Measurements from ENCODE around the gene BANP.
"Not testable (repeated sequence)": the region's sequence is repeated elsewhere in the genome, so short reads cannot be mapped to it uniquely, and the experiment has no call there.

BANP gene

DNA sequence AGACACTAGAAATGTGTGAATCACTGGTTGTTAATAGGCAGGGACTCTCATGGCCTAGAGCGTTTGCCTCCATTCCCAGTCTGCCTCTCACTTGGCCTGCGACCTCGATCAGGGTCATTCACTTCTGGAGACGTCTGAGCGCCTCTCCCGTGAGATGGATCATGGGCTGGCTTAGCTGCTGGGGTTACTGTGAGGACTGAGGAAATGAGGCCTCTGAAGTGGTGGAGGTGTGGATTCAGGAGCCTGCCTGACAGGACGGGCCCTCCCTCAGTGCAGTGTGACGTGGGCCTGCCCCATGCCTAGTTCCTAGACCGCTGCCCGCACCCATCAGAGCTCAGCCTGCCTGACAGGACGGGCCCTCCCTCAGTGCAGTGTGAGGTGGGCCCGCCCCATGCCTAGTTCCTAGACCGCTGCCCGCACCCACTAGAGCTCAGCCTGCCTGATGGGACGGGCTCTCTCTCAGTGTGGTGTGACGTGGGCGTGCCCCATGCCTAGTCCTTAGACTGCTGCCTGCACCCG is 61.9 kb downstream of the BANP start:
- DNase-seq (ENCODE audit: low read depth) = no peak
- TF ChIP-seq, protein P1, sequence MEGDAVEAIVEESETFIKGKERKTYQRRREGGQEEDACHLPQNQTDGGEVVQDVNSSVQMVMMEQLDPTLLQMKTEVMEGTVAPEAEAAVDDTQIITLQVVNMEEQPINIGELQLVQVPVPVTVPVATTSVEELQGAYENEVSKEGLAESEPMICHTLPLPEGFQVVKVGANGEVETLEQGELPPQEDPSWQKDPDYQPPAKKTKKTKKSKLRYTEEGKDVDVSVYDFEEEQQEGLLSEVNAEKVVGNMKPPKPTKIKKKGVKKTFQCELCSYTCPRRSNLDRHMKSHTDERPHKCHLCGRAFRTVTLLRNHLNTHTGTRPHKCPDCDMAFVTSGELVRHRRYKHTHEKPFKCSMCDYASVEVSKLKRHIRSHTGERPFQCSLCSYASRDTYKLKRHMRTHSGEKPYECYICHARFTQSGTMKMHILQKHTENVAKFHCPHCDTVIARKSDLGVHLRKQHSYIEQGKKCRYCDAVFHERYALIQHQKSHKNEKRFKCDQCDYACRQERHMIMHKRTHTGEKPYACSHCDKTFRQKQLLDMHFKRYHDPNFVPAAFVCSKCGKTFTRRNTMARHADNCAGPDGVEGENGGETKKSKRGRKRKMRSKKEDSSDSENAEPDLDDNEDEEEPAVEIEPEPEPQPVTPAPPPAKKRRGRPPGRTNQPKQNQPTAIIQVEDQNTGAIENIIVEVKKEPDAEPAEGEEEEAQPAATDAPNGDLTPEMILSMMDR (conservative IDR thresholded peaks at IDR 0.05; ENCODE audit: low read length) = no peak
- no peak overlapping the region for H3K4me3 ChIP-seq (ENCODE audit: low read length)

DNA sequence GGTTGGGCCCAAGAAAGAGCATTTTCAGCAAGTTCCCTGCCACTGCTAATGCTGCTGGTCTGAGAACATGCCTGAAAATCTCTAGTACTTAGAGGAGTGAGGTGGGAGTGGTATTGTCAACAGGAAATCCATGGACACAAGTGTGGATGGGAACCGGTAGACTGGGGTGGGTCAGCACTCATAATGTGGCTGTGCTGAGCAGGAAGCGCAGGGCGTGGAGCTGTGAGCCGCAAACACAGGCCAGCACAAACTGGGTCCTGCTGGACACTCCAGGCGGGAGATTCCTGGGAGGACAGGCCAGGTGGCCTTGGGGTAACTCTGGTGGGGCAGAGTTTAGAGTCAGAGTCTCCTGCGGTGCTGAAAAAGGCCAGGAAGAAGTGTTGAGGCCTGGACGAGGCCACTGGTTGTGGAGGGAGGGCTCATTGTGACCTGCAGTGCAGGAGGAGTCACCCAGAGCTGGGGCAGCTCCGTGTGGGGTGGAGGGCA is 62.6 kb downstream of the BANP start:
- H3K4me3 ChIP-seq (ENCODE audit: low read length) = no peak overlapping the region
- DNase-seq (ENCODE audit: low read depth) = no peak
- TF ChIP-seq, protein P1 (conservative IDR thresholded peaks at IDR 0.05; ENCODE audit: low read length) = no peak

DNA sequence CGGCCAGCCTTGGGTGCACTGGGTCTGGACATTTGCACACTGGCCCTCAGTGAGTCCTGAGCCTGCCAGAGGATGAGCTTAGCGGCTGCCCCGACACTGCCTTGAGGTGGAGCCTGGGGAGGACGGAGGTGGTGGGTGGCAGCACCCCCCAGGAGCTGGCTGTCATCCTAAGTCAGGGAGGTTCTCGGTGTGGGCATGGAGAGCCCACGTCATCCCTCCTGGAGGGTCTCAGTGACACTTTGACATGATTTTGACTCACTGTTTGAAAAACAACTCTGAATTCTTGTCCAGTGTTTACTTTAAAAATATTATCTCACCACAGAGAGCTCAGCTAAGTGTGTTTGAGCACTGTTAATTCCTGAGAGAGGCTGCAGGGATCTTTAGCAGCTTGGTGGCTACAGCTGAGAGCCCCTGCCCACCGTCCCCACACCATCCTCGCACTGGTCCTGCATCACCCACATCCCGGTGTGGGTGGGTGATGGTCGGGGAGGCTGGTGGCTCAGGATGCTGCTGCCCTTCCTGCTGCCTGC is 63.1 kb downstream of the BANP start:
- TF ChIP-seq, protein P1 (conservative IDR thresholded peaks at IDR 0.05; ENCODE audit: low read length) = no peak
- H3K4me3 ChIP-seq (ENCODE audit: low read length) = no peak overlapping the region
- no peak for DNase-seq (ENCODE audit: low read depth)

DNA sequence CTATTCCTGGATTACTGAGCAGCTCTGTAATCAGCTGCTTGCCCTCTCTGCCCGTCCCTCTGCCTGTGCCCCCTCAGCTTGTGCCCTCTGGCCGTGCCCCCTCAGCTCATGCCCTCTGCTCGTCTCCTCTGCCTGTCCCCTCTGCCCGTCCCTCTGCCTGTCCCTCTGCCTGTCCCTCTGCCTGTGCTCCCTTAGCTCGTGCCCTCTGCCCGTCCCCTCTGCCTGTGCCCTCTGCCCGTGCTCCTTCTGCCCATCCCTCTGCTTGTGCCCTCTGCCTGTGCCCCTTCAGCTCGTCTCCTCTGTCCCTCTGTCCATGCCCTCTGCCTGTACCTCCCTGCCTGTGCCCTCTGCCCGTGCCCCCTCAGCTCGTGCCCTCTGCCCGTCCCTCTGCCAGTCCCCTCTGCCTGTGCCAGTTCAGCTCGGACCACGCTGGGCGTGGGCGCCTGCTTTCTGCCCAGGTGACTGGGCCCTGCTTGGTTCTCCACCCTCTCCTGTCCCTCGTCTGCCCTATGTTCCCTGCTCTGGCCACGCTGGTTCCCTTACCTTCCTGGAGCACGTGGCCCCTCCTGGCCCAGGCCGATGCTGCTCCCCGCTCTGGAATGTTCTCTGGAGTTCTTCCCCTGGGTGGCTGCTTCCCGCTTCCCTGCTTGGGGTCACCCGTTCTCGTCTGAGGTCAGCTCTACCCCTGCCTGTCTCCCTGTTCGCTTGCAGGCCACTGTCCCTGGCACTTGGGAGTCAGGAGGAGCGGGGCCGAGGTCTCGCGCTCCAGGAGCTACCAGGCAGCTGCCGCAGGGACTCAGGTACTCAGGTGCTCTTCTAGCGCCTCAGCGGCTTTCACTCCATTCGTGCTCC is 63.9 kb downstream of the BANP start:
- TF ChIP-seq, protein P1 (conservative IDR thresholded peaks at IDR 0.05; ENCODE audit: low read length) = no peak
- H3K4me3 ChIP-seq (ENCODE audit: low read length) = no peak overlapping the region
- DNase-seq (ENCODE audit: low read depth) = no peak

DNA sequence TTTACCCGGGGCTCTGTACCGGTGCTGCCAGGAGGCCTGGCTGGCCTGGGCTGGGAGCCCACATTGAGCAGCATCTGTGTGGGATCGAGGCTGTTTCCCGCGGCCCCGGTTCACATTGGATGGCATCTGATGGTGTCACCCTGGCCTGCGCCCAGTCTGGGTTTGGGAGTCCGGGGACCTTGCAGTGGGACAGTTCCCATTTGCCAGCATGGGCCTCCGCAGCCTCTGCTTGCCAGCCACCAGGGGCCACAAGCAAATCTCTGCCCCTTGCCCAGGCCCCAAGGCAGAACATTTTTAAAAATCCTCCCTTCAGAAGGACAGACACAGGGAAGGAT is 64.5 kb downstream of the BANP start:
- no peak overlapping the region for H3K4me3 ChIP-seq (ENCODE audit: low read length)
- TF ChIP-seq, protein P1 (conservative IDR thresholded peaks at IDR 0.05; ENCODE audit: low read length) = no peak
- no peak for DNase-seq (ENCODE audit: low read depth)

DNA sequence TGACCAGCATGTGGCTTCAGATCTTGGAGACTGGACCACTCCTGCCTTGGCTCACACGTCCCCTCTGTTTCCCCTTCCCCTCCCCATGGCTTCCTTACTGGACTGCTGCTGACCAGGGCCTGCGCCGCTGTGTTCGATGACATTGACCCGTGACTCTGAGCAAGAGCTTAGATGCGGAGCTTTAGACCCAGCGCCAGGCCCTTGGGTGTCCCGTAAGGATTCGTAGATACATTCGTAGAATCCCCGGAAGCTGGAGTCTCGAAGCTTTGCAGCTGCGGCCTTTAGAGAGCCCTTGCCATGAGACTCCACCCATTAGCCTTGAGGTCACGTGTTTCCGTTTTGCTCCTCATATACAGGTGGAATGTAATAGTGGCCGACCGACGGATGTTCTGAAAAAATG is 65.2 kb downstream of the BANP start:
- H3K4me3 ChIP-seq (ENCODE audit: low read length) = not testable (repeated sequence)

GRCh38 chr16:88016964-88017363 is 65.7 kb downstream of the BANP start:
- no peak for DNase-seq (ENCODE audit: low read depth)
- H3K4me3 ChIP-seq (ENCODE audit: low read length) = no peak overlapping the region
- TF ChIP-seq, protein P1 (conservative IDR thresholded peaks at IDR 0.05; ENCODE audit: low read length) = no peak

More for the DNA sequence above, 65.2 kb downstream of the BANP start:
- not testable (repeated sequence) for DNase-seq (ENCODE audit: low read depth)
